IMR-90 (cell line): ENCODE data around the gene CYP1A2. TPM values are rescaled to one million over a fixed set of nuclear protein-coding genes. Genes with fewer than 3 reads are reported as not detected.
"Not testable (repeated sequence)": the region's sequence is repeated elsewhere in the genome, so short reads cannot be mapped to it uniquely, and the experiment has no call there.

Source experiments
- ATAC-seq: fragments of 200-7000 bp; cut with Tn5 transposase; 2 replicates; pipeline ENCODE4 v1.9.1; 2020; ENCODE audit warnings: low read depth, mild to moderate bottlenecking, moderate library complexity
- BruUV-seq: library from RNA; stranded (reverse); fragments of 400-500 nt; replicated peaks from 2 replicates; lab custom pipeline; 2021; lab: Mats Ljungman, UMichigan
- CTCF ChIA-PET: fragments of 300-600 bp; formaldehyde crosslinking; extraction: SDS; loops from one replicate; lab custom pipeline; 2021; ENCODE audit warnings: antibody characterized with exemption; lab: Yijun Ruan, JAX
- POLR2A ChIA-PET: fragments of 300-600 bp; sonication (Branson Sonifier 250); formaldehyde crosslinking; loops from one replicate; lab custom pipeline; 2022; ENCODE audit warnings: antibody characterized with exemption; ENCODE audit not compliant: unreplicated experiment; lab: Charles Lee
- DNase-seq: peaks from one replicate; pipeline ENCODE4 v3.0.0; 2013
- H2AFZ ChIP-seq: replicated peaks from 2 replicates; pipeline ENCODE3; 2013; ENCODE audit warnings: low read length, mild to moderate bottlenecking; ENCODE audit not compliant: poor library complexity
- H2AK5ac ChIP-seq: 2 replicates; pipeline ENCODE4 v1.6.1; 2013; ENCODE audit warnings: low read depth, low read length, inconsistent platforms
- H2AK9ac ChIP-seq: replicated peaks from 2 replicates; pipeline ENCODE3; 2013; ENCODE audit warnings: mild to moderate bottlenecking, low read depth, low read length, moderate library complexity; ENCODE audit not compliant: poor library complexity
- H2BK120ac ChIP-seq: 2 replicates; pipeline ENCODE4 v1.6.1; 2013; ENCODE audit warnings: low read depth, low read length, inconsistent platforms
- H2BK15ac ChIP-seq: 3 replicates; pipeline ENCODE4 v1.6.1; 2013; ENCODE audit warnings: low read depth, low read length, inconsistent platforms
- H2BK20ac ChIP-seq: 2 replicates; pipeline ENCODE4 v1.6.1; 2013; ENCODE audit warnings: low read depth, mild to moderate bottlenecking, inconsistent platforms, low read length, moderate library complexity
- H2BK5ac ChIP-seq: 2 replicates; pipeline ENCODE4 v1.6.1; 2013; ENCODE audit warnings: mild to moderate bottlenecking, low read depth, low read length, inconsistent platforms; ENCODE audit not compliant: poor library complexity, severe bottlenecking
- H3K14ac ChIP-seq: replicated peaks from 2 replicates; pipeline ENCODE4 v1.6.1; 2013; ENCODE audit warnings: low read depth, low read length, inconsistent platforms
- H3K18ac ChIP-seq: 2 replicates; pipeline ENCODE4 v1.6.1; 2013; ENCODE audit warnings: low read depth, low read length, control low read depth
- H3K23ac ChIP-seq: 2 replicates; pipeline ENCODE4 v1.6.1; 2013; ENCODE audit warnings: low read depth, low read length, inconsistent platforms
- H3K27ac ChIP-seq: 2 replicates; pipeline ENCODE4 v1.5.1; 2013; ENCODE audit warnings: mild to moderate bottlenecking, control low read depth, low read length; ENCODE audit not compliant: insufficient read depth
- H3K27me3 ChIP-seq: 2 replicates; pipeline ENCODE4 v1.6.1; 2013; ENCODE audit warnings: low read length; ENCODE audit not compliant: control insufficient read depth, insufficient read depth
- H3K36me3 ChIP-seq: 2 replicates; pipeline ENCODE4 v1.6.1; 2013; ENCODE audit warnings: low read length, mixed read lengths; ENCODE audit not compliant: control insufficient read depth, insufficient read depth
- H3K4ac ChIP-seq: 2 replicates; pipeline ENCODE4 v1.6.1; 2013; ENCODE audit warnings: low read depth, low read length, inconsistent platforms
- H3K4me1 ChIP-seq: 2 replicates; pipeline ENCODE4 v1.6.1; 2013; ENCODE audit warnings: low read length, mixed read lengths; ENCODE audit not compliant: control insufficient read depth, insufficient read depth
- H3K4me2 ChIP-seq: 2 replicates; pipeline ENCODE4 v1.6.1; 2013; ENCODE audit warnings: low read depth, mild to moderate bottlenecking, control low read depth, low read length, moderate library complexity
- H3K4me3 ChIP-seq: 2 replicates; pipeline ENCODE4 v1.5.1; 2013; ENCODE audit warnings: low read depth, mild to moderate bottlenecking, control low read depth, low read length, moderate library complexity; ENCODE audit not compliant: insufficient read depth
- H3K56ac ChIP-seq: 2 replicates; pipeline ENCODE4 v1.6.1; 2013; ENCODE audit warnings: low read length, inconsistent platforms; ENCODE audit not compliant: insufficient read depth; ENCODE audit errors: extremely low read depth
- H3K79me1 ChIP-seq, 2 experiments: 2 replicates each; pipeline ENCODE4 v1.6.1; 2013; ENCODE audit warnings: low read length in 2 of 2, inconsistent platforms in 1 of 2, low read depth in 1 of 2
- H3K9ac ChIP-seq: 2 replicates; pipeline ENCODE4 v1.6.1; 2013; ENCODE audit warnings: low read depth, low read length, control low read depth
- H3K9me1 ChIP-seq: 2 replicates; pipeline ENCODE4 v1.6.1; 2013; ENCODE audit warnings: low read length, inconsistent platforms; ENCODE audit not compliant: insufficient read depth
- H3K9me3 ChIP-seq: 2 replicates; pipeline ENCODE4 v1.6.1; 2013; ENCODE audit warnings: low read length; ENCODE audit not compliant: control insufficient read depth, insufficient read depth
- H4K20me1 ChIP-seq: 2 replicates; pipeline ENCODE4 v1.6.1; 2013; ENCODE audit warnings: low read length, inconsistent platforms; ENCODE audit not compliant: insufficient read depth
- H4K5ac ChIP-seq: 2 replicates; pipeline ENCODE4 v1.6.1; 2013; ENCODE audit warnings: mild to moderate bottlenecking, low read depth, low read length, control low read depth
- H4K8ac ChIP-seq, 2 experiments: 2 replicates each; pipeline ENCODE4 v1.6.1; 2013; ENCODE audit warnings: low read depth in 2 of 2, low read length in 2 of 2, control low read depth in 1 of 2, inconsistent platforms in 1 of 2
- H4K91ac ChIP-seq: 2 replicates; pipeline ENCODE4 v1.6.1; 2013; ENCODE audit warnings: low read depth, low read length, inconsistent platforms; ENCODE audit not compliant: insufficient read depth
- WGBS, 2 experiments: methylation state at CpG; one replicate each; pipeline versions ENCODE4 v1.1.5 to v1.1.7; 2013; ENCODE audit warnings: missing lambda C conversion rate in 2 of 2; ENCODE audit not compliant: insufficient read length in 1 of 2; ENCODE audit errors: extremely low coverage in 2 of 2; 5-methylcytosine and 5-hydroxymethylcytosine counted together
- dilution Hi-C: fragments of 300-500 bp; cut with HindIII; formaldehyde crosslinking; loops from one replicate; pipeline ENCODE4 v1.14.3; 2018; ENCODE audit warnings: low sequenced_read_pairs; ENCODE audit not compliant: unreplicated experiment
- in situ Hi-C: fragments of 300-500 bp; cut with MboI; formaldehyde crosslinking; loops from 3 replicates; pipeline ENCODE4 v1.14.3; 2019; ENCODE audit warnings: low sequenced_read_pairs, inconsistent platforms, mixed read lengths
- intact Hi-C: fragments of 100-400 bp; cut with micrococcal nuclease; formaldehyde crosslinking; loops from 2 replicates; pipeline ENCODE4 v1.10.0; 2022
- polyA plus RNA-seq, 3 experiments: library from polyadenylated mRNA; depleted of rRNA; stranded (reverse); fragments of >200 nt; gene quantifications; 2 replicates each; pipeline ENCODE4 v1.2.3, GENCODE V29; 2012; ENCODE audit warnings: low replicate concordance in 1 of 3
- total RNA-seq: library from RNA; depleted of rRNA; stranded (reverse); fragments of >200 nt; gene quantifications from 2 replicates; pipeline ENCODE4 v1.2.3, GENCODE V29; 2012

Gene CYP1A2
- total and polyA plus RNA-seq, 2 of the 4 experiments (the other 2 are of a cell fraction): not detected

GRCh38 chr15:74728699-74729098 is 19.9 kb upstream of the CYP1A2 start:
- H2AFZ ChIP-seq, ATAC-seq, H3K18ac ChIP-seq, H3K79me1 ChIP-seq, H3K14ac ChIP-seq, H3K9ac ChIP-seq, H3K4me1 ChIP-seq, in situ Hi-C loops, H4K8ac ChIP-seq, H2BK15ac ChIP-seq, H3K56ac ChIP-seq, H4K91ac ChIP-seq, H3K4ac ChIP-seq, H4K5ac ChIP-seq, DNase-seq, CTCF ChIA-PET, H3K4me2 ChIP-seq, H3K4me3 ChIP-seq, H3K23ac ChIP-seq, H2AK9ac ChIP-seq, H2BK20ac ChIP-seq, POLR2A ChIA-PET, H2BK5ac ChIP-seq, H3K9me1 ChIP-seq, dilution Hi-C loops, H3K27ac ChIP-seq, H4K20me1 ChIP-seq, intact Hi-C loops, H3K9me3 ChIP-seq, BruUV-seq, H2BK120ac ChIP-seq, H2AK5ac ChIP-seq, H3K36me3 ChIP-seq: not testable (repeated sequence)
- peaks cover 69% of the 10 kb centered on the region for H3K27me3 ChIP-seq
- WGBS, 2 experiments: 93% methylated on average over 5 of the region's 30 CpGs; no CpG with 5 or more reads in 1 of the 2 experiments

DNA sequence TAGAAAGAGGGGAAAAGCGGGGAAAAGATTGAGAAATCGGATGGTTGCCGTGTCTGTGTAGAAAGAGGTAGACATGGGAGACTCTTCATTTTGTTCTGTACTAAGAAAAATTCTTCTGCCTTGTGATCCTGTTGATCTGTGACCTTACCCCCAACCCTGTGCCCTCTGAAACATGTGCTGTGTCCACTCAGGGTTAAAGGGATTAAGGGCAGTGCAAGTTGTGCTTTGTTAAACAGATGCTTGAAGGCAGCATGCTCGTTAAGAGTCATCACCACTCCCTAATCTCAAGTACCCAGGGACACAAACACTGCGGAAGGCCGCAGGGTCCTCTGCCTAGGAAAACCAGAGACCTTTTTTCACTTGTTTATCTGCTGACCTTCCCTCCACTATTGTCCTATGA is 19.3 kb upstream of the CYP1A2 start:
- H3K9me1 ChIP-seq, H3K4ac ChIP-seq, H3K9ac ChIP-seq, H2BK5ac ChIP-seq, ATAC-seq, H2BK20ac ChIP-seq, in situ Hi-C loops, H3K79me1 ChIP-seq, H3K4me1 ChIP-seq, H2BK120ac ChIP-seq, DNase-seq, H3K18ac ChIP-seq, H4K8ac ChIP-seq, dilution Hi-C loops, H3K14ac ChIP-seq, H3K27ac ChIP-seq, H4K5ac ChIP-seq, BruUV-seq, H2BK15ac ChIP-seq, H3K4me2 ChIP-seq, H4K20me1 ChIP-seq, H3K4me3 ChIP-seq, H2AK9ac ChIP-seq, H3K56ac ChIP-seq, POLR2A ChIA-PET, H3K9me3 ChIP-seq, H3K36me3 ChIP-seq, H3K23ac ChIP-seq, H2AK5ac ChIP-seq, CTCF ChIA-PET, H2AFZ ChIP-seq, H4K91ac ChIP-seq, intact Hi-C loops: not testable (repeated sequence)
- peaks cover 68% of the 10 kb centered on the region for H3K27me3 ChIP-seq
- 90% methylated on average over 2 of the region's 6 CpGs; no CpG with 5 or more reads in 1 of the 2 experiments for WGBS, 2 experiments
